GM18520 (cell line): Measurements from ENCODE around the gene RTTN.
A peak's percentile ranks its signal among the peaks of the same experiment; 100 is the strongest.
"Not testable (repeated sequence)": the region's sequence is repeated elsewhere in the genome, so short reads cannot be mapped to it uniquely, and the experiment has no call there.

Source experiments
- ATAC-seq: cut with Tn5 transposase; IDR thresholded peaks from one replicate; pipeline ENCODE4 v1.9.1; 2021; ENCODE audit not compliant: unreplicated experiment

Gene RTTN

GRCh38 chr18:69987870-69988269, 217.6 kb downstream of the RTTN start:
- no peak for ATAC-seq

DNA sequence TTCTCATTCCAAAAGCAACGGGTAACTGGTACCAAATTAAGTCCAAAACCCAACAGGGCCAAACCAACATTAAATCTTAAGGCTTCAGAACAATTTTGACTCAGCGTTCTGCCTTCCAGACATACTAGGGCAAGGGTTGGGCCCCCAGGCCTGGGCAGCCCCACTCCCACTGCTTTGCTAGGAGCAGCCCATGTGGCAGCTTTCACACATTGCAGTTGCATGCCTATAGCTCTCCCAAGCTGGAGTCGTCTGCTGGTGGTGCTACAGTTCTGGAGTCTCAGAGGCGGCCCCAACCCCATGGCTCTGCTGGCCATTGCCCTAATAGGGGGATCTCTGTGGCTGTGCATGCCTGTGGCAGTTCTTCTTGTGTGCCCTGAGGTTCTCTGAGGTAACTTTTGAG, 220.2 kb downstream of the RTTN start:
- ATAC-seq: no peak

GRCh38 chr18:69982417-69982816, 223.1 kb downstream of the RTTN start:
- ATAC-seq: no peak

- ATAC-seq: no peak
These were observed 223.5 kb downstream of the RTTN start for GRCh38 chr18:69981948-69982347.

- ATAC-seq: no peak
These were observed 224.3 kb downstream of the RTTN start for GRCh38 chr18:69980982-69981804.

GRCh38 chr18:69980509-69980908, 225.0 kb downstream of the RTTN start:
- no peak for ATAC-seq

DNA sequence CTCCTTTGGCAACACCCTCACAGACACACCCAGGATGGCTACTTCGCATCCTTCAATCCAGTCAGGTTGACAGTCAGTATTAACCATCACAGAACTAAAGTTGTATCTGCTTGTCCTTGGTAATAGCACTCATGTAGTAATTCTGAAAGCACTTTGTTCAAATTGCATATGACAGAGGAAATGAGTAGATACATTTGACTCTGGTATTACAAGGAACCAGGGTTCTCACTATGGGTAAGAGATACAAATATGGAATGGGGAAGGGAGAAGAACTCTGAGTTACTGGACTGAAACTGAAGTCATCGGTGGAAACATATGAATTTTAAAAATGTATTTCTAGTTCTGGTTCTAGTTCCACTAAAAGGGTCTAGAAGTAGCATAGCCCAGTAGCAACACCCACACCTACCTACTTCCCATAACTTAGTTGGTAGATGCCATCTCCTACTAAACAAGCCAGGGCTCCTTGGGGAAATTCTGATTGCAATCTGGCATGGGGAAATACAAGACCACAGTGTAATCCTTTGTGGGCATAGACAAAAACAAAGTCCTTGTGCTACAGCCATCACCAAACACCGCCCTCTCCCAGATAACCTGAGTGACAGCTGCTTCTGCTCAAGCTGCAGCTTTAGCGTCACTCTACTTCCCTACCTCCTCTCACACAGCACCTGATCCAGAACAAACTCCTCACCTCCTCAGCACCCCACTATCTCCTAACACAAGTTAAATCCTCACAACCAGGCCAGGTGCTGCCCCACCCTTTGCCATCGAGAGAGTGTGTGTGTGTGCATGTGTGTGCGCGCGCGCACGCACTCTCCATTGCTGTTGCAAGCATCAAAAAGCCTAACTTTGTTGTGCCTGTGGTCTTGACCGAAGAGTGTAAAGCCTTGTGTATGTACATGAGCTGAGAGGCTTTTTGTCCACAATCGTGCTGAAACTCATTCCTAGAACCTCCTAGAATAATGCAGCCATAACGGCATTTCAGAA, 226.5 kb downstream of the RTTN start:
- peak; percentile 54 for ATAC-seq

DNA sequence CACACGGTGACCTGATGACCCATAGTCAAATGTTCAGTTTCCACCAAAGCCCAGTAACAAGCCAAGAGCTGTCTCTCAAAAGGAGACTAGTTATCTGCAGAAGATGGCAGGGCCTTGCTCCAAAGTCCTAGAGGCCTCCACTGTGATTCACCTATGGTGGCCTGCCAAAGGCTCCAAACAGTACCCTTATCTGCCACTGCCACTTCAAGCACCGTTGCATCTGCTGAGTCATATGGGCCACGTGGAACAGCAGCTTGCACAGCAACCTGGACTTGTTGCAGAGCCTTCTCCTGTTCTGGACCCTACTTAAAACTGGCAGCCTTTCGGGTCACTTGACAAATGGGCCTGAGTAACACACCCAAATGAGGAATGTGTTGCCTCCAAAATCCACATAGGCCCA, 230.2 kb downstream of the RTTN start:
- not testable (repeated sequence) for ATAC-seq

DNA sequence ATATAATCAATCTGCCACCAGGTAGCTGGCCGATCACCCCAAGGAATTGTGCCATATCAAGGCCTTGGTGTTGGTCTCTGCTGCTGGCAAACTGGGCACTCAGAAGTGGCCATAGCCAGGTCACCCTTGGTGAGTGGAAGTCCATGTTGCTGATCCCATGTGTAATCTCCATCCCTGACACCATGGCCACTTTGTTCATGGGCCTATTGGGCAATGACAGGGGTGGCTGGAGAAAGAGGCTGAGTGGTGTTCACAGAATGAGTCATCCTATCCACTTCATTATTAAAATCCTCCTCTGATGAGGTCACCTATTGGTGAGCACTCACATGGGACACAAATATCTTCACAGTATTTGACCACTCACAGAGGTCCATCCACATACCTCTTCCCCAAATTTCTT, 231.1 kb downstream of the RTTN start:
- ATAC-seq: no peak

DNA sequence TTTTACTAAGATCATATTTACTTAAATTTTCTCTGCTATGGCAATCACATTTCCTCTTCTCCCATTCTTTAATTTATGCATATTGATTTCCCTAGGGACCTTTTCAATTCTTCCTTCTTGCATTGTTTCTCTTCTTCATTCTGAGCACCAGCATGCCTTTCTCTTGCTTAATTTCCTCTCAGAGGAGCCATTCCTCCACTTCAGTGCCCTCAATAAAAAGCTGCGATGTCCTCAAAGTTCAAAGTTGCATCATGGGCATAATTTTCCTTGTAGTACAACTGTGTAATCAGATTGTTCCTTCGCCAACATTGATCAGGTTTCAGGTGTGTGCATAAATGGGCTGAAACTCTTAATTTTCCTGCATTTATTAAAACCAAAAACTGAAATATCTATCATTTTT, 236.0 kb downstream of the RTTN start:
- no peak for ATAC-seq

DNA sequence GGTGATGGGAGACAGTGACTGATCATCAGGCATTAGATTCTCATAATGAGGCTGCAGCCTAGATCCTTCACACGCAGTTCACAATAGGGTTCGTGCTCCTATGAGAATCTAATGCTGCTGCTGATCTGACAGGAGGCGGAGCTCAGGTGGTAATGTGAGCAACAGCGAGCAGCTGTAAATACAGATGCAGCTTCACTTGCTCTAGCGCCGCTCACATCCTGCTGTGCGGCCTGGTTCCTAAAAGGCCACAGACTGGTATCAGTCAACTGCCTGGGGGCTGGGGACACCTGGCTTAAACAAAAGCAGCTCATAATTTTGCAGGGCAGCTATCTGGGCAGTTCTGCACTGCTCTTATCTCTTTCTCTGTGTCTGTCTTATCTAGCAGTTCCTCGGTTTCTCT, 237.4 kb downstream of the RTTN start:
- ATAC-seq: no peak

DNA sequence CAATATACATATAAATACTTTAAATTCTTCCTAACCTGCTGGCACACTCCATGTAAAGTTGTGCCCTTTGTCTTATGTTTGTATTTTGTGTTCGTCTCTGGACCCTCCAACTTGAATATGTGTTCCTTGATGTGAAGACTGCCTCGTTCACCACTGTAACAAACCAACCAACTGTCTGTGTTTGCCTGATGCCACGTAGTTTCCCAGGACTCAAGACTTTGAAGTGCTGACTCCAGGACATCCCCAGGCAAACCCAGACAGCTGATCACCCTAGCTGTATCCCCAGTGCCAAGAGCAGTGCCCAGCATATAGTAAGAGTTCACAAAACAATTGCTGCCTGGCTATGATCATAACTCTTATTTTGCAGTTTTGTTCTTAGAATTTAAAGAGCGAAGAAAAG, 242.3 kb downstream of the RTTN start:
- ATAC-seq: no peak

- ATAC-seq: no peak
These were observed 243.8 kb downstream of the RTTN start for GRCh38 chr18:69961718-69962117.

GRCh38 chr18:69958422-69958821, 247.1 kb downstream of the RTTN start:
- ATAC-seq: peak; percentile 95

GRCh38 chr18:69957747-69958146, 247.7 kb downstream of the RTTN start:
- no peak for ATAC-seq

- no peak for ATAC-seq
These were observed 248.5 kb downstream of the RTTN start for GRCh38 chr18:69956665-69957620.

DNA sequence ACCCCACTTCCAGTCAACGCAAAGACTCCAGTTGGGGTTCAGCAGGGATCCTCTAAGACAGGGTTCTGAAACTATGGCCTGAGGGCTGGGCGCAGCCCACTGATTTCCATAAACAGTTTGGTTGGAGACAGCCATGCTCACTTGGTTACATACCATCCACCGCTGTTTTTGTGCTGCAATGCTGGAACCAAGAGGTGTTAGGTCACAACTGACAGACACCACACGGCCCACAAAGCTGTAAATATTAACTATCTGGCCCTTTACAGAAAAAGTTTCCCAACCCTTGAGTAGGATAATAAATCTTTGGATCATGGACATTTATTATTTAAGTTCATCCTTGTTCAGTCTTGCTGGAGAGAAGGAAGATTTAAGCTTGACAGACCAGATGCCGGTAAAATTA, 249.4 kb downstream of the RTTN start:
- no peak for ATAC-seq

GRCh38 chr18:69954719-69955480, 250.6 kb downstream of the RTTN start:
- ATAC-seq: no peak

DNA sequence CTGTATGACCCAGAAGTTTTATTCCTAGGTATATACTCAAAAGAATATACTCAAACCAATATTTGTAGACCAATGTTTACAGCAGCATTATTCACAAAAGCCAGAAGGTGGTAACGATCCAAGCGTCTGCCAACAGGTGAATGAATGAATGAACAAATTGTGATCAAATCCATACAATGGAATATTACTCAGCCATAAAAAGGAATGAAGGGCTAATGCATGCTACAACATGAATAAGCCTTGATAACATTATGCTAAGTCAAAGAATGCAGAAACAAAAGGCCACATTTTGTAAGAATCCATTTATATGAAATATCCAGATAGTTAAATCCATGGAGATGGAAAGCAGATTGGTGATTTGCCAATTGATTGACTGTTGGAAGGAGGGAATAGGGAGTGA, 252.3 kb downstream of the RTTN start:
- ATAC-seq: no peak
